Body of pancreas (tissue), 4 donors: Measurements from ENCODE around the gene TBCK. TPM values are rescaled to one million over a fixed set of nuclear protein-coding genes. Genes with fewer than 3 reads are reported as not detected.

ENCODE experiments used
- ATAC-seq: fragments of 150-250 bp; one replicate; pipeline ENCODE4 v1.9.1; 2016
- DNase-seq, 4 donors: peaks; one replicate each; pipeline ENCODE4 v3.0.0-alpha.2; 2019
- H3K27ac ChIP-seq, 4 donors: fragments of 200-600 bp; sonication (generic); 1 replicate in 3 of 4; 2 replicates in 1 of 4; pipeline versions ENCODE4 v1.5.1 to v1.6.1; 2016 to 2019; ENCODE audit warnings: mild to moderate bottlenecking in 1 of 4, mixed read lengths in 1 of 4, moderate library complexity in 1 of 4
- H3K27me3 ChIP-seq, 2 donors: fragments of 200-600 bp; sonication (generic); one replicate each; pipeline ENCODE4 v1.6.0; 2016; ENCODE audit warnings: mild to moderate bottlenecking in 1 of 2
- H3K36me3 ChIP-seq, 2 donors: fragments of 200-600 bp; sonication (generic); replicated peaks in 1 of 2; 2 replicates each; pipeline ENCODE4 v1.5.1; 2016; ENCODE audit warnings: low read depth in 2 of 2; ENCODE audit not compliant: insufficient read depth in 1 of 2
- H3K4me1 ChIP-seq: fragments of 200-600 bp; sonication (generic); one replicate; pipeline ENCODE4 v1.6.0; 2016
- H3K4me3 ChIP-seq, 2 donors: fragments of 200-600 bp; sonication (generic); 1 replicate in 1 of 2; 2 replicates in 1 of 2; pipeline ENCODE4 v1.5.1; 2016 to 2019
- H3K9me3 ChIP-seq, 3 donors: fragments of 200-600 bp; sonication (generic); 1 replicate in 2 of 3; 2 replicates in 1 of 3; pipeline ENCODE4 v1.5.1; 2016
- CTCF ChIP-seq, 7 experiments: fragments of 450-650 bp in 4 of 7; fragments of 200-600 bp in 3 of 7; sonication (generic) in 3 of 7; IDR thresholded peaks; one replicate each; pipeline ENCODE4 v1.5.1; 2016 to 2019; ENCODE audit warnings: antibody characterized with exemption in 7 of 7
- POLR2A ChIP-seq, 3 donors: fragments of 450-650 bp; IDR thresholded peaks; one replicate each; pipeline ENCODE4 v1.6.1; 2016; ENCODE audit warnings: antibody characterized with exemption in 3 of 3, mild to moderate bottlenecking in 2 of 3
- WGBS, 2 donors: methylation state at CpG; one replicate each; pipeline ENCODE4 v1.1.5; 2017; 5-methylcytosine and 5-hydroxymethylcytosine counted together
- intact Hi-C: fragments of 100-400 bp; cut with DNase I; formaldehyde crosslinking; loops from one replicate; pipeline ENCODE4 v1.15.1; 2023
- total RNA-seq, 2 donors: library from RNA; depleted of rRNA; stranded (reverse); fragments of >200 nt; gene quantifications; one replicate each; pipeline ENCODE4 v1.1.0, GENCODE V29; 2016

The TBCK gene
- total RNA-seq, 2 donors from 2014 or later = 24.7 to 28.5 TPM

DNA sequence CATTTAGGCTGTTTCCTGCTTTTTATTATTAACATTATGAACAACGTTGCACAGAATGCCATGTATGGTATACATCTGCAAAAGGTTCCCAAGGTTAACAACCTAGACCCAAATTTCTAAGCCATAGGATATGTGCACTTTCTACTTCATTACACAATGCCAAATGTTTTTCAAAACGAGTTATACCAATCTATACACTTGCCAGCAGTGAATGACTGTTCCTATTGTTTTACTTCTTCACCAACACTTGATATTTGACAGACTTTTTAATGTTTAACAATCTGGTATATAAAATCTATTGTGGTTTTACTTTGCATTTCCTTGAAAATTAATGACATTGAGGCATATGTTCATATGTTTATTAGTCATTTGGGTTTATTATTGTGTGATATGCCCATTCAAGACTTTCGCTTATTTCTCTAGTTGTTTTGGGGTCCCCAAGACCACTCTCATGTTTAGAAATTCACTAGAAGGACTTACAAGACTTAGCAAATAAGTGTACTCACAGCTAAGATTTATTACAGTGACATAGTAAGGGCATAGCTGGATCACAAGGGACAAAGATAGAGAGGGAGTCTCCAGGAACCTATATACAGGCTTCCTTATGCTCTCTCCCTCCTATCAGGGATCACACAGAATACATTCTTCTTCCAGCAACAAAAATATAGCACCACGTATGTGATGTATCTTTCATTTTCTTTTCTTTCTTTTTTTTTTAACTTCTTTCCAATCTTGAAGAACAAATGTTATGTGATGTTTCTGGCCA, 62.5 kb downstream of the TBCK start:
- Histone ChIP-seq H3K4me3 (no peak overlapping the region), H3K4me1 (no peaks in the 10 kb centered on the region), H3K9me3 (no peaks in the 10 kb centered on the region), H3K27ac (no peak overlapping the region), H3K27me3 (no peaks in the 10 kb centered on the region), H3K36me3 (peaks cover 4 to 6% of the 10 kb centered on the region in 2 donors)
- WGBS, 2 donors = 62 to 67% methylated on average over 4 of the region's 4 CpGs
- TF ChIP-seq CTCF (IDR thresholded peaks at IDR 0.05) (no peak), POLR2A (IDR thresholded peaks at IDR 0.05) (no peak)
- intact Hi-C loops = no loop called here
- ATAC-seq = no peak
- no peak for DNase-seq

DNA sequence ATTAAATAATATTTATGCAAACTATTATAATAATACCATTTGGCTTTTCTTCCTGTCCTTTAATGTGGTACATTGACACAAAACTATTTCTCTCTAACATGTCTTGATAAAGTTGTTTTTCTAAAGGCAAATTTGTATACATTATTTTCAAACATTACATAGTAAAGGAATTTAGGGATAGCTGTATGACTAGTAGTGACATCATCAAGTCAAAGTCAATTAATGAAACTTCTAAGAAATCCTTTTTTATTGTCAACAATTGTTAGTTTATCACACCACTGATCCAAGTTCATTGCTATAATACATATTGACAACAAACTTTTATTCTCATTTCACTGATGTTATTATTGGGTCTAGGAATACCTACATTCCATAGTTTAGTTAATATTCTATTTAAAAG, 68.4 kb downstream of the TBCK start:
- no peak for ATAC-seq
- TF ChIP-seq CTCF (IDR thresholded peaks at IDR 0.05) (no peak), POLR2A (IDR thresholded peaks at IDR 0.05) (no peak)
- H3K36me3 ChIP-seq = peaks cover 0 to 4% of the 10 kb centered on the region in 2 donors
- H3K27me3 ChIP-seq = no peaks in the 10 kb centered on the region
- intact Hi-C loops = no loop called here
- no peak overlapping the region for H3K4me3 ChIP-seq
- DNase-seq = no peak
- H3K27ac ChIP-seq = no peak overlapping the region
- no peaks in the 10 kb centered on the region for H3K4me1 ChIP-seq
- H3K9me3 ChIP-seq = no peaks in the 10 kb centered on the region

DNA sequence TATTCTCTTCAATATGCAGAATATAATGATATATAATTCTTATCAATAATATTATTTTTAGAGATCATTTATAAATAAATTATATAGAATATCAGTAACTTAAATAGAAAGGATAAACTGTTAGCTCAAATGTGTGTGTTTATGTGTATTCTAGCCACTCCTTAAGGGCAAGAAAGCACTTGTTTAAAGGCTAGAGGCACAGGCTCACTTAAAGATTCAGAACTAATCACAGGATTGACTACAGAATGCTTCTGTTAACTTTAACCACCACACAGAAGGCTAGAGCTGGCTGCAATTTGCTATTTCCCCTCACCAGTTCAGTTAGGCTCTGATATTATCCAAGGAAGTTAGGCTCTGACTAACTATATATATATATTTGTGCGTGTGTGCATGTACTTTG, 69.6 kb downstream of the TBCK start:
- ATAC-seq = no peak
- WGBS, 2 donors = 95 to 96% methylated on average over 1 of the region's 1 CpG
- no peak for DNase-seq
- no peak overlapping the region for H3K4me3 ChIP-seq
- H3K27ac ChIP-seq = no peak overlapping the region
- no peaks in the 10 kb centered on the region for H3K27me3 ChIP-seq
- no peaks in the 10 kb centered on the region for H3K4me1 ChIP-seq
- no peaks in the 10 kb centered on the region for H3K9me3 ChIP-seq
- TF ChIP-seq POLR2A (IDR thresholded peaks at IDR 0.05) = no peak
- no peak for TF ChIP-seq CTCF (IDR thresholded peaks at IDR 0.05)
- intact Hi-C loops = no loop called here
- peaks cover 0 to 4% of the 10 kb centered on the region in 2 donors for H3K36me3 ChIP-seq

GRCh38 chr4:106245176-106245575, 70.8 kb downstream of the TBCK start:
- Histone ChIP-seq H3K27me3 (no peaks in the 10 kb centered on the region), H3K27ac (no peak overlapping the region), H3K4me3 (no peak overlapping the region), H3K4me1 (no peaks in the 10 kb centered on the region), H3K36me3 (peaks cover 0 to 4% of the 10 kb centered on the region in 2 donors), H3K9me3 (no peaks in the 10 kb centered on the region)
- DNase-seq = no peak
- WGBS, 2 donors = 54 to 59% methylated on average over 2 of the region's 2 CpGs
- TF ChIP-seq POLR2A (IDR thresholded peaks at IDR 0.05) (no peak), CTCF (IDR thresholded peaks at IDR 0.05) (no peak)
- no peak for ATAC-seq
- intact Hi-C loops = no loop called here

DNA sequence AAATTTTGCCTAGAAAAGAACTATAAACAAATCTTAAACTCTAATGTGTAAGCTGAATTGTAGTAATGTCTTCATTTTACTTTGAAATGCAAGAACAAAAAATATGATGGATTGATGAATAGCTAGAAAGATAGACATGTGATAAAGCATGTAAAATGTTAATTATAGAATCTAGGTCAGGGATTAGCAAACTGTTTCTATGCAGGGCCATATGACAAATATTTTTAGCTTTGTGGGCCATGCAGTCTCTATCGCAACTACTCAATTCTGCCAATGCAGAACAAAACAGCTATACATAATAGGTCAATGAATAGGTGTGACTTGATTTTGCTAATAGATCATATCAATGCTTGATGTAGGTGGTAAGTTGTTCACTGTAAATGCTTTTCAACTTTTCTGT, 75.3 kb downstream of the TBCK start:
- intact Hi-C loops = no loop called here
- Histone ChIP-seq H3K36me3 (no peaks in the 10 kb centered on the region), H3K4me1 (no peaks in the 10 kb centered on the region), H3K27me3 (no peaks in the 10 kb centered on the region), H3K4me3 (no peak overlapping the region), H3K9me3 (no peaks in the 10 kb centered on the region), H3K27ac (no peak overlapping the region)
- DNase-seq = no peak
- no peak for TF ChIP-seq CTCF (IDR thresholded peaks at IDR 0.05)
- no peak for ATAC-seq
- WGBS, 2 donors = 78 to 96% methylated on average over 1 of the region's 1 CpG
